DND-41 (cell line): ENCODE measurements around the gene PIEZO2.

Source experiments
- ATAC-seq: fragments of 200-7000 bp; cut with Tn5 transposase; 3 replicates; pipeline ENCODE4 v1.9.1; 2021; ENCODE audit warnings: low read depth; ENCODE audit not compliant: insufficient read depth
- DNase-seq: peaks from one replicate; pipeline ENCODE4 v3.0.0-alpha.2; 2020
- H2AFZ ChIP-seq: 2 replicates; pipeline ENCODE4 v1.6.0; 2012; ENCODE audit warnings: low read depth, low read length
- H3K27ac ChIP-seq: 2 replicates; pipeline ENCODE4 v1.5.1; 2012; ENCODE audit warnings: low read length, inconsistent platforms
- H3K27me3 ChIP-seq: fragments of 200-600 bp; sonication (generic); 2 replicates; pipeline ENCODE4 v1.6.0; 2012; ENCODE audit warnings: low read length, mild to moderate bottlenecking, inconsistent platforms; ENCODE audit not compliant: insufficient read depth, poor library complexity
- H3K36me3 ChIP-seq: 2 replicates; pipeline ENCODE4 v1.5.1; 2012; ENCODE audit warnings: low read length, inconsistent platforms; ENCODE audit not compliant: insufficient read depth
- H3K4me1 ChIP-seq: 2 replicates; pipeline ENCODE4 v1.5.1; 2012; ENCODE audit warnings: mild to moderate bottlenecking, low read length; ENCODE audit not compliant: insufficient read depth
- H3K4me2 ChIP-seq: 2 replicates; pipeline ENCODE4 v1.6.0; 2012; ENCODE audit warnings: mild to moderate bottlenecking, moderate library complexity, low read length, inconsistent platforms; ENCODE audit not compliant: insufficient read depth
- H3K4me3 ChIP-seq, 2 experiments: fragments of 200-600 bp in 1 of 2; shearing (Covaris generic) in 1 of 2; 2 replicates each; pipeline ENCODE4 v1.5.1; 2012 to 2016; ENCODE audit warnings: inconsistent platforms in 2 of 2, low read length in 2 of 2, mild to moderate bottlenecking in 2 of 2, low read depth in 1 of 2, moderate library complexity in 1 of 2
- H3K79me2 ChIP-seq: 2 replicates; pipeline ENCODE4 v1.6.0; 2012; ENCODE audit warnings: low read length, inconsistent platforms; ENCODE audit not compliant: insufficient read depth
- H3K9ac ChIP-seq: 2 replicates; pipeline ENCODE4 v1.6.0; 2012; ENCODE audit warnings: low read depth, mild to moderate bottlenecking, inconsistent platforms, low read length, moderate library complexity
- H3K9me3 ChIP-seq: 2 replicates; pipeline ENCODE4 v1.5.1; 2012; ENCODE audit warnings: low read length, moderate library complexity, mild to moderate bottlenecking, inconsistent platforms; ENCODE audit not compliant: insufficient read depth, severe bottlenecking
- H4K20me1 ChIP-seq: 2 replicates; pipeline ENCODE4 v1.6.0; 2012; ENCODE audit warnings: low read length; ENCODE audit not compliant: insufficient read depth
- EZH2 ChIP-seq: IDR thresholded peaks from 3 replicates; pipeline ENCODE4 v1.6.1; 2012; ENCODE audit warnings: borderline replicate concordance, low read depth, mild to moderate bottlenecking, moderate library complexity, low read length, inconsistent platforms; ENCODE audit not compliant: severe bottlenecking
- TF ChIP-seq, protein P1 (sequence below): IDR thresholded peaks from 2 replicates; pipeline ENCODE4 v1.5.1; 2012; ENCODE audit warnings: borderline replicate concordance, low read length, moderate library complexity, mild to moderate bottlenecking; ENCODE audit not compliant: poor library complexity, severe bottlenecking; ENCODE audit errors: extremely low read depth

The PIEZO2 gene

DNA sequence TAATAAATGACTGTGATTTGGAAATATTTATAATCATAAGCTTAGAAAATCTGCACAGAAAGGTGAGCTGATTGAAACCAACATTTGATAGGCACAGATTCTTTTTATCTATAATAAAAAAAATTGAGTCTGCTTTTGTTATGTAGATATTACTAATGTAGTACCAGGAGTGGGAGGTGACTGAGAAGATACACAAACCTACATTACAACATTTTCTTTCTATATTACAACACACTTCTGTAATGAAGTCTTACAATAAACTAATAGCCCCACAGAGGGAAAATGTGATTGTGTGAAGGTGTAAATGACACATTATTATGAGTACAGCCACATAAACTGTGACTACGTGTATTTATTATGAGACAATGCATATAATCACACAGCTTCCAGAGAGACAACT lies 241.6 kb downstream of the PIEZO2 start:
- Histone ChIP-seq H3K27ac (no peak overlapping the region), H3K36me3 (no peaks in the 10 kb centered on the region), H3K4me1 (no peaks in the 10 kb centered on the region), H3K4me3 (no peak overlapping the region), H3K9me3 (no peaks in the 10 kb centered on the region), H3K9ac (no peak overlapping the region), H3K4me2 (no peak overlapping the region), H4K20me1 (no peaks in the 10 kb centered on the region), H3K27me3 (no peaks in the 10 kb centered on the region), H3K79me2 (no peaks in the 10 kb centered on the region), H2AFZ (no peak overlapping the region)
- TF ChIP-seq, protein P1, sequence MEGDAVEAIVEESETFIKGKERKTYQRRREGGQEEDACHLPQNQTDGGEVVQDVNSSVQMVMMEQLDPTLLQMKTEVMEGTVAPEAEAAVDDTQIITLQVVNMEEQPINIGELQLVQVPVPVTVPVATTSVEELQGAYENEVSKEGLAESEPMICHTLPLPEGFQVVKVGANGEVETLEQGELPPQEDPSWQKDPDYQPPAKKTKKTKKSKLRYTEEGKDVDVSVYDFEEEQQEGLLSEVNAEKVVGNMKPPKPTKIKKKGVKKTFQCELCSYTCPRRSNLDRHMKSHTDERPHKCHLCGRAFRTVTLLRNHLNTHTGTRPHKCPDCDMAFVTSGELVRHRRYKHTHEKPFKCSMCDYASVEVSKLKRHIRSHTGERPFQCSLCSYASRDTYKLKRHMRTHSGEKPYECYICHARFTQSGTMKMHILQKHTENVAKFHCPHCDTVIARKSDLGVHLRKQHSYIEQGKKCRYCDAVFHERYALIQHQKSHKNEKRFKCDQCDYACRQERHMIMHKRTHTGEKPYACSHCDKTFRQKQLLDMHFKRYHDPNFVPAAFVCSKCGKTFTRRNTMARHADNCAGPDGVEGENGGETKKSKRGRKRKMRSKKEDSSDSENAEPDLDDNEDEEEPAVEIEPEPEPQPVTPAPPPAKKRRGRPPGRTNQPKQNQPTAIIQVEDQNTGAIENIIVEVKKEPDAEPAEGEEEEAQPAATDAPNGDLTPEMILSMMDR, result no peak
- no peak for TF ChIP-seq EZH2
- DNase-seq, result no peak
- ATAC-seq, result no peak

DNA sequence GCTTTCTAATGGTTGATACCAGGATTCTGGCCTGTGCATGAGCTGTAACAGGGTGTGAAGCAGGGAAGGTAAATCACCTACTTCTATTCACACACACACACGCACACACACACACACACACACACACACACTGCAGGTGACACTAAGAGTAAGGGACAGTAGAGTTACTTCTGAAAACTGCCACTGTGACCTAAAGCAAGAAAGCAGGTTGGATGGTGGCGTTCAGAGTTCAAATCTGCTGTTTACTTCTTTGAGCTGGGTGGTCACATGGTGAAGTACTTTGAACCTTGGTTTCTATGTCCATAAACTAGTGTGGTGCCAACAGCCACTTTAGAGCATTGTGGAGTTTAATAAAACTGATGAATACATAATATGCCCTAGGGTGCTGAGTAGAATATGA lies 248.0 kb downstream of the PIEZO2 start:
- no peaks in the 10 kb centered on the region for H3K4me1 ChIP-seq
- H3K36me3 ChIP-seq, result no peaks in the 10 kb centered on the region
- H3K4me2 ChIP-seq, result no peak overlapping the region
- H3K27ac ChIP-seq, result no peak overlapping the region
- H3K79me2 ChIP-seq, result no peaks in the 10 kb centered on the region
- DNase-seq, result no peak
- H4K20me1 ChIP-seq, result no peaks in the 10 kb centered on the region
- H3K4me3 ChIP-seq, result no peak overlapping the region
- no peak overlapping the region for H3K9ac ChIP-seq
- no peak for ATAC-seq
- no peaks in the 10 kb centered on the region for H3K9me3 ChIP-seq
- no peaks in the 10 kb centered on the region for H3K27me3 ChIP-seq
- TF ChIP-seq EZH2, result no peak
- TF ChIP-seq, protein P1, result no peak
- H2AFZ ChIP-seq, result no peak overlapping the region

DNA sequence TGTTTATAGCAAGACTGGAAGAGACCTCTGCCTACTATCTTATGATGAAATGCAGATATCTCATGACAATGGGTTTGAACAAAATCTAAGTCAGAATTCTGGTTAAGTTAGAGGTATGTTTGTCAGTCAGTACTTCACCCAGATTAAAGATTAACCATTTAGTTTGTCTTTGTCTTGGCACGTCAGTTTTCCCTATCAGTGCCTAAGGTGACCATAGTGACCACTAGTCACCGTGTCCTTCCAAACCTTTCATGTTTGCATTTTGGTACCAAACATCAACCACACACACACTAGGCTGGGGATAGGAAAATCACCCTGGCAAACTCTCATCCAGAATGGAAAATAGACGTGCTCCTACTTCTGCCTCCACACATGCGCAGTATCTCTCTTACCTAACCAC lies 248.9 kb downstream of the PIEZO2 start:
- DNase-seq, result no peak
- H3K27ac ChIP-seq, result no peak overlapping the region
- no peaks in the 10 kb centered on the region for H3K9me3 ChIP-seq
- no peaks in the 10 kb centered on the region for H4K20me1 ChIP-seq
- H3K4me3 ChIP-seq, result no peak overlapping the region
- no peak overlapping the region for H3K4me2 ChIP-seq
- no peaks in the 10 kb centered on the region for H3K27me3 ChIP-seq
- TF ChIP-seq EZH2, result no peak
- H3K36me3 ChIP-seq, result no peaks in the 10 kb centered on the region
- H2AFZ ChIP-seq, result no peak overlapping the region
- no peak for ATAC-seq
- no peaks in the 10 kb centered on the region for H3K4me1 ChIP-seq
- H3K79me2 ChIP-seq, result no peaks in the 10 kb centered on the region
- no peak overlapping the region for H3K9ac ChIP-seq

DNA sequence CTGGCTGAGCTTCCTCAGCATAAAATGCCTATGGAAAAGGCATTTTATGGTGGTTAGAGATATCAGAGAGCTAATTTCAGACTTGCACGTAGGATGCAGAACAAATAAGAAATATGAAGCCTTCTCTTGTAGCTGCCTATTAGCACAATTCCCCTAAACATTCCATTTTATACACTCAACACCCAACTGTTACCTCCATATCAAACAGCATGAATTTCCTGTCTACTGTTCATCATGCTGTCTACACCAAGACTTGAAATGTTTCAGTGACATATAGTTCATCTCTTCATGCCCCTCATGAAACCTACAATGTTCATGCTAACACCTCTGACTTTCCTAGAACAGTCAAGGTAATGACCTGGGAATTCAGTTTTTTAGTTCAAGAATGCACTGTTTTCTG lies 249.9 kb downstream of the PIEZO2 start:
- Histone ChIP-seq H3K36me3 (no peaks in the 10 kb centered on the region), H4K20me1 (no peaks in the 10 kb centered on the region), H3K9me3 (no peaks in the 10 kb centered on the region), H3K4me1 (no peaks in the 10 kb centered on the region), H3K4me2 (no peak overlapping the region), H2AFZ (no peak overlapping the region), H3K9ac (no peak overlapping the region), H3K79me2 (no peaks in the 10 kb centered on the region), H3K27ac (no peak overlapping the region), H3K4me3 (no peak overlapping the region), H3K27me3 (no peaks in the 10 kb centered on the region)
- no peak for ATAC-seq
- no peak for DNase-seq
- TF ChIP-seq, protein P1, result no peak
- no peak for TF ChIP-seq EZH2
